Kidney (tissue), 14 donors: ENCODE measurements around the gene IQCF6. TPM values are rescaled to one million over a fixed set of nuclear protein-coding genes. Genes with fewer than 3 reads are reported as not detected.

Experiments
- DNase-seq, 5 donors: peaks; one replicate each; pipeline ENCODE4 v3.0.0-alpha.2; 2013 to 2020
- FAIRE-seq: peaks from 2 replicates; lab custom pipeline; 2012; peaks lifted over from hg19 to GRCh38; lab: Jason Lieb, UNC
- H3K27ac ChIP-seq, 2 donors: one replicate each; pipeline ENCODE4 v1.7.0; 2013; ENCODE audit warnings: low read depth in 2 of 2, low read length in 2 of 2, inconsistent platforms in 1 of 2
- H3K27me3 ChIP-seq: one replicate; pipeline ENCODE4 v1.7.1; 2013; ENCODE audit warnings: low read length, inconsistent platforms; ENCODE audit not compliant: control insufficient read depth, insufficient read depth
- H3K36me3 ChIP-seq, 3 donors: one replicate each; pipeline versions ENCODE4 v1.7.0 to v1.7.1; 2013; ENCODE audit warnings: low read length in 3 of 3, control low read depth in 1 of 3, inconsistent platforms in 1 of 3; ENCODE audit not compliant: insufficient read depth in 3 of 3, control insufficient read depth in 2 of 3
- H3K4me1 ChIP-seq, 3 donors: one replicate each; pipeline versions ENCODE4 v1.7.0 to v1.7.1; 2013; ENCODE audit warnings: low read length in 3 of 3, inconsistent platforms in 1 of 3, low read depth in 1 of 3; ENCODE audit not compliant: control insufficient read depth in 2 of 3, insufficient read depth in 2 of 3
- H3K4me3 ChIP-seq, 3 donors: one replicate each; pipeline versions ENCODE4 v1.7.0 to v1.8.1; 2013; ENCODE audit warnings: low read length in 3 of 3, control low read depth in 1 of 3, inconsistent platforms in 1 of 3
- H3K9ac ChIP-seq, 3 donors: one replicate each; pipeline versions ENCODE4 v1.7.0 to v1.7.1; 2013; ENCODE audit warnings: low read length in 3 of 3, control low read depth in 1 of 3, inconsistent platforms in 1 of 3
- H3K9me3 ChIP-seq, 3 donors: one replicate each; pipeline versions ENCODE4 v1.7.0 to v1.7.1; 2013; ENCODE audit warnings: low read length in 3 of 3, control low read depth in 1 of 3, inconsistent platforms in 1 of 3; ENCODE audit not compliant: control insufficient read depth in 2 of 3, insufficient read depth in 1 of 3
- intact Hi-C: fragments of 100-400 bp; cut with DNase I; formaldehyde crosslinking; loops from one replicate; pipeline ENCODE4 v1.11.1; 2022
- polyA plus RNA-seq: library from polyadenylated mRNA; stranded (reverse); fragments of 350-450 nt; fragmentation: Illumina TruSeq; extraction: RNeasy Lipid Tissue Mini Kit (QIAGEN cat#74804); gene quantifications from one replicate; pipeline ENCODE4 v1.2.3, GENCODE V29; 2014; ENCODE audit warnings: low read depth, low replicate concordance; ENCODE audit not compliant: insufficient read depth
- total RNA-seq: library from RNA; stranded (reverse); fragmentation: NEBNext Ultra II Directional; extraction: Animal tissue kit (Norgen Biotek cat#: 25700); gene quantifications from one replicate; pipeline ENCODE4 v1.2.1, GENCODE V29; 2021
- TF ChIP-seq, protein P1 (sequence below): IDR thresholded peaks from 3 replicates; pipeline ENCODE4 v1.5.1; 2012; ENCODE audit warnings: mild to moderate bottlenecking, moderate library complexity, borderline replicate concordance; ENCODE audit not compliant: insufficient read depth; ENCODE audit errors: extremely low read depth
- donor health status: control.
- donor health status: control.
- donor health status: control.
- donor health status: control.
- donor health status: control.
- donor health status: DM: yes; HTN: yes; CAD: no.
- donor health status: Normal renal cell carcinoma (clear cell type).

Gene IQCF6
- total and polyA plus RNA-seq, 2 donors from 2014 or later: not detected

DNA sequence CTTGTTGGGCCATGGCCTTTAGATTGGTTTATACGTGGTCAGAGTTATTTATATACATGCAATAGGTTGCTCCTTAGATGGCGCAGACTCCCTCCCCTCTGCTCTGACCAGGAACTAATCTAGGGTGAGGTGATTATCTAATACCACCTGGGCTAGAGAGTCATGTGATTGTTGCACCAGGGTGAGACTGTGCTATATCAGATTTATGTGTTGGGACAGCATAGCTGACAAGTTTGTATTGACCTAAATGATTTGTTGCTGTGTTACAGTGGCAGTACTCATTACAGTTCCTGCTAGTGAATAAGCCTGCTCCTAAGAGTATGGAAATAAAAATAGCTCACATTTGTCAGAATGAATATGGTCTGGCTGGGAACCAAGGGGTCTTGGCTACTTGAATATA is 7.2 kb upstream of the IQCF6 start:
- intact Hi-C loops: no loop called here
- DNase-seq: no peak

GRCh38 chr3:51778554-51778953 is 483 bp downstream of the IQCF6 start:
- DNase-seq: no peak
- intact Hi-C loops: no loop called here
- no peaks in the 10 kb centered on the region for H3K36me3 ChIP-seq
- no peaks in the 10 kb centered on the region for H3K9me3 ChIP-seq
- H3K4me1 ChIP-seq: no peaks in the 10 kb centered on the region
- no peak overlapping the region for H3K4me3 ChIP-seq
- no peak for FAIRE-seq
- no peaks in the 10 kb centered on the region for H3K27me3 ChIP-seq
- H3K27ac ChIP-seq: no peak overlapping the region
- TF ChIP-seq, protein P1, sequence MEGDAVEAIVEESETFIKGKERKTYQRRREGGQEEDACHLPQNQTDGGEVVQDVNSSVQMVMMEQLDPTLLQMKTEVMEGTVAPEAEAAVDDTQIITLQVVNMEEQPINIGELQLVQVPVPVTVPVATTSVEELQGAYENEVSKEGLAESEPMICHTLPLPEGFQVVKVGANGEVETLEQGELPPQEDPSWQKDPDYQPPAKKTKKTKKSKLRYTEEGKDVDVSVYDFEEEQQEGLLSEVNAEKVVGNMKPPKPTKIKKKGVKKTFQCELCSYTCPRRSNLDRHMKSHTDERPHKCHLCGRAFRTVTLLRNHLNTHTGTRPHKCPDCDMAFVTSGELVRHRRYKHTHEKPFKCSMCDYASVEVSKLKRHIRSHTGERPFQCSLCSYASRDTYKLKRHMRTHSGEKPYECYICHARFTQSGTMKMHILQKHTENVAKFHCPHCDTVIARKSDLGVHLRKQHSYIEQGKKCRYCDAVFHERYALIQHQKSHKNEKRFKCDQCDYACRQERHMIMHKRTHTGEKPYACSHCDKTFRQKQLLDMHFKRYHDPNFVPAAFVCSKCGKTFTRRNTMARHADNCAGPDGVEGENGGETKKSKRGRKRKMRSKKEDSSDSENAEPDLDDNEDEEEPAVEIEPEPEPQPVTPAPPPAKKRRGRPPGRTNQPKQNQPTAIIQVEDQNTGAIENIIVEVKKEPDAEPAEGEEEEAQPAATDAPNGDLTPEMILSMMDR: no peak
- no peak overlapping the region for H3K9ac ChIP-seq

More for the DNA sequence above, 7.2 kb upstream of the IQCF6 start:
- Histone ChIP-seq H3K9ac (no peak overlapping the region), H3K9me3 (no peaks in the 10 kb centered on the region), H3K36me3 (no peaks in the 10 kb centered on the region), H3K4me1 (no peaks in the 10 kb centered on the region), H3K27me3 (no peaks in the 10 kb centered on the region), H3K4me3 (no peak overlapping the region), H3K27ac (no peak overlapping the region)
- FAIRE-seq: no peak
- TF ChIP-seq, protein P1: no peak

DNA sequence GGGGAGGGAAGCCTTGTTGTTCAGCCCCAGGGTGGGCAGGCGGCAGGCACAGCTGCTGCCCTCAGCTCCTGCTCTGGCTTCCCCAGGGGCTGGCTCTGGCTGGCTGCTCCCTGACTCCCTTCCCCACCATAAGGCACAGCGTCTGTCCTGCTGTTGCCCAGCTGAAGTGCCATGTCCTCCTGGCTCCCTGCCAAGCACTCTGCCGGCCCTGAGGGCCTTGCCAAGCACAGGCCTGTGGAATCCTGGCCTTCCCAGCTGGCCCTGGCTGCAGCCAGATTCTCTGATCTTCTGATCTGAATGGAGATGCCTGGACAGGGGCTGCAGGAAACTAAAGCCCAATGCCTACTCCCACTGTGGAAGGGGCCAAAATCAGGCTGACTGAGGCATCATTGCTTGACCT is 1.1 kb downstream of the IQCF6 start:
- no peak overlapping the region for H3K4me3 ChIP-seq
- FAIRE-seq (no peak), DNase-seq (peak in 2 of 5 donors; percentile 4 to 88)
- no peak overlapping the region for H3K9ac ChIP-seq
- H3K27ac ChIP-seq: no peak overlapping the region
- TF ChIP-seq, protein P1: no peak
- H3K4me1 ChIP-seq: no peaks in the 10 kb centered on the region
- no peaks in the 10 kb centered on the region for H3K27me3 ChIP-seq
- intact Hi-C loops: no loop called here
- no peaks in the 10 kb centered on the region for H3K9me3 ChIP-seq
- no peaks in the 10 kb centered on the region for H3K36me3 ChIP-seq

GRCh38 chr3:51773529-51774056 is 5.4 kb downstream of the IQCF6 start:
- Histone ChIP-seq H3K36me3 (no peaks in the 10 kb centered on the region), H3K4me3 (no peak overlapping the region), H3K27ac (no peak overlapping the region), H3K9ac (no peak overlapping the region), H3K9me3 (no peaks in the 10 kb centered on the region), H3K27me3 (no peaks in the 10 kb centered on the region), H3K4me1 (no peaks in the 10 kb centered on the region)
- no peak for FAIRE-seq
- DNase-seq: peak in 1 of 5 donors; percentile 4
- intact Hi-C loops: no loop called here
- TF ChIP-seq, protein P1: no peak
